Stimulated activated naive CD4-positive, alpha-beta T cell (primary cell): ENCODE data around the gene AVPR2.

Experiments
- DNase-seq, 6 experiments: peaks; one replicate each; lab custom pipeline; 2025; lab: John Stamatoyannopoulos, UW

The AVPR2 gene

GRCh38 chrX:153903991-153904957 is at the start of gene AVPR2:
AVPR2 (plus strand) TSS chrX:153904673; CDS start chrX:153905146, 473 bp downstream.
- DNase-seq = peak in 1 of 6 experiments; percentile 23

GRCh38 chrX:153854702-153855101 is 49.8 kb upstream of the AVPR2 start:
- no peak for DNase-seq

- no peak for DNase-seq
These were observed 47.0 kb upstream of the AVPR2 start for GRCh38 chrX:153857348-153857903.

GRCh38 chrX:153861151-153861550 is 43.3 kb upstream of the AVPR2 start:
- no peak for DNase-seq

GRCh38 chrX:153861733-153862310 is 42.7 kb upstream of the AVPR2 start:
- no peak for DNase-seq

GRCh38 chrX:153862369-153863250 is 41.9 kb upstream of the AVPR2 start:
- no peak for DNase-seq

- no peak for DNase-seq
These were observed 41.1 kb upstream of the AVPR2 start for GRCh38 chrX:153863251-153863991.

- DNase-seq = no peak
These were observed 40.4 kb upstream of the AVPR2 start for GRCh38 chrX:153864101-153864500.

- DNase-seq = no peak
These were observed 39.7 kb upstream of the AVPR2 start for GRCh38 chrX:153864561-153865320.

- no peak for DNase-seq
These were observed 39.2 kb upstream of the AVPR2 start for GRCh38 chrX:153865321-153865580.

- no peak for DNase-seq
These were observed 38.8 kb upstream of the AVPR2 start for GRCh38 chrX:153865685-153866084.

GRCh38 chrX:153866302-153867019 is 38.0 kb upstream of the AVPR2 start:
- no peak for DNase-seq

GRCh38 chrX:153867139-153867538 is 37.3 kb upstream of the AVPR2 start:
- no peak for DNase-seq

GRCh38 chrX:153867671-153868070 is 36.8 kb upstream of the AVPR2 start:
- no peak for DNase-seq

GRCh38 chrX:153868576-153869472 is 35.6 kb upstream of the AVPR2 start:
- no peak for DNase-seq

GRCh38 chrX:153869473-153870287 is 34.8 kb upstream of the AVPR2 start:
- DNase-seq = no peak

GRCh38 chrX:153870288-153870690 is 34.2 kb upstream of the AVPR2 start:
- no peak for DNase-seq

- DNase-seq = no peak
These were observed 33.6 kb upstream of the AVPR2 start for GRCh38 chrX:153870791-153871360.
